ENCODE data around the gene NR2E1. TPM values are rescaled to one million over a fixed set of nuclear protein-coding genes. Genes with fewer than 3 reads are reported as not detected.
A peak's percentile ranks its signal among the peaks of the same experiment; 100 is the strongest.

The NR2E1 gene
- total and polyA plus RNA-seq, 2 experiments from 2014 or later: not detected

GRCh38 chr6:108163644-108164542, 1.9 kb upstream of the NR2E1 start (continued):
- TF ChIP-seq ZNF462 (CRISPR knock-in tag; IDR thresholded peaks at IDR 0.05): no peak

- peak overlapping the region; percentile 61 for H3K4me3 Mint-ChIP-seq
- H3K27ac ChIP-seq (ENCODE audit: low read depth): no peak overlapping the region
- H3K79me2 ChIP-seq (replicated peaks; ENCODE audit: insufficient read depth): no peaks in the 10 kb centered on the region
- H3K36me3 Mint-ChIP-seq (ENCODE audit: low read depth): no peaks in the 10 kb centered on the region
- H3K36me3 ChIP-seq (ENCODE audit: insufficient read depth): no peaks in the 10 kb centered on the region; the same call in 1 of the 2 replicates
- peaks cover 54% of the 10 kb centered on the region for H3K4me1 Mint-ChIP-seq
- H3K27ac Mint-ChIP-seq: no peak overlapping the region
- DNase-seq (ENCODE audit: low spot score) (no peak), ATAC-seq (no peak)
- peak overlapping the region; percentile 83 for H2AFZ ChIP-seq
- H3K9me2 ChIP-seq (ENCODE audit: insufficient read depth): no peaks in the 10 kb centered on the region
- peaks cover 72% of the 10 kb centered on the region for H3K4me1 ChIP-seq (ENCODE audit: insufficient read depth)
- H3K4me3 ChIP-seq: peak overlapping the region; percentile 62
- peaks cover 16% of the 10 kb centered on the region for H4K20me1 ChIP-seq (replicated peaks; ENCODE audit: insufficient read depth)
- H3K27me3 Mint-ChIP-seq (ENCODE audit: insufficient read depth, low read depth, poor library complexity): peaks cover 99% of the 10 kb centered on the region
- TF ChIP-seq EZH2phosphoT487 (IDR thresholded peaks at IDR 0.05; ENCODE audit: unreplicated experiment) (peak; percentile 18), CTCF (conservative IDR thresholded peaks at IDR 0.05; ENCODE audit: low read depth in 2 of 2) (no peak)
- peaks cover 100% of the 10 kb centered on the region for H3K27me3 ChIP-seq (ENCODE audit: insufficient read depth)
- H3K9me3 Mint-ChIP-seq: peaks cover 3% of the 10 kb centered on the region; the same call in 1 of the 3 replicates
- H3F3A ChIP-seq (replicated peaks; ENCODE audit: low read depth): peaks cover 64% of the 10 kb centered on the region
- peak overlapping the region; percentile 90 for H3K4me2 ChIP-seq
Observed at GRCh38 chr6:108164543-108164814, 1.3 kb upstream of the NR2E1 start.
